Trophoblast cell (in vitro differentiated cells and primary cell): ENCODE measurements around the gene UTP15.
A peak's percentile ranks its signal among the peaks of the same experiment; 100 is the strongest.

Experiments used
- DNase-seq, 2 donors: peaks; one replicate each; pipeline ENCODE4 v3.0.0-alpha.2; 2016
- H2AFZ ChIP-seq: 2 replicates; pipeline ENCODE4 v1.6.1; 2013; ENCODE audit warnings: low read length, moderate library complexity, mild to moderate bottlenecking; ENCODE audit not compliant: insufficient read depth, poor library complexity
- H2AK5ac ChIP-seq: 2 replicates; pipeline ENCODE4 v1.6.1; 2013; ENCODE audit warnings: mild to moderate bottlenecking, low read length
- H2BK120ac ChIP-seq: 2 replicates; pipeline ENCODE4 v1.6.1; 2013; ENCODE audit warnings: low read length, mild to moderate bottlenecking, moderate library complexity; ENCODE audit not compliant: insufficient read depth, poor library complexity
- H2BK12ac ChIP-seq: 2 replicates; pipeline ENCODE4 v1.6.1; 2013; ENCODE audit warnings: mild to moderate bottlenecking, low read length, moderate library complexity
- H2BK5ac ChIP-seq: 2 replicates; pipeline ENCODE4 v1.6.1; 2013; ENCODE audit warnings: low read length, low read depth, moderate library complexity, mild to moderate bottlenecking; ENCODE audit not compliant: poor library complexity
- H3K14ac ChIP-seq: 2 replicates; pipeline ENCODE4 v1.6.1; 2013; ENCODE audit warnings: mild to moderate bottlenecking, low read length
- H3K18ac ChIP-seq: 2 replicates; pipeline ENCODE4 v1.6.1; 2013; ENCODE audit warnings: mild to moderate bottlenecking, low read length
- H3K23ac ChIP-seq: 2 replicates; pipeline ENCODE4 v1.6.1; 2013; ENCODE audit warnings: low read length
- H3K27ac ChIP-seq: 2 replicates; pipeline ENCODE4 v1.5.1; 2013; ENCODE audit warnings: low read depth, mild to moderate bottlenecking, inconsistent platforms, low read length, moderate library complexity
- H3K27me3 ChIP-seq: 2 replicates; pipeline ENCODE4 v1.6.1; 2013; ENCODE audit warnings: inconsistent platforms, mild to moderate bottlenecking, low read length, moderate library complexity; ENCODE audit not compliant: insufficient read depth
- H3K36me3 ChIP-seq, 2 experiments: 1 replicate in 1 of 2; 2 replicates in 1 of 2; pipeline ENCODE4 v1.6.1; 2013; ENCODE audit warnings: low read length in 2 of 2, mild to moderate bottlenecking in 2 of 2, moderate library complexity in 1 of 2; ENCODE audit not compliant: insufficient read depth in 2 of 2, control insufficient read depth in 1 of 2
- H3K4ac ChIP-seq: 2 replicates; pipeline ENCODE4 v1.6.1; 2013; ENCODE audit warnings: low read depth, mild to moderate bottlenecking, low read length, moderate library complexity
- H3K4me1 ChIP-seq, 2 experiments: 1 replicate in 1 of 2; 2 replicates in 1 of 2; pipeline ENCODE4 v1.6.1; 2013; ENCODE audit warnings: low read length in 2 of 2, mild to moderate bottlenecking in 2 of 2, moderate library complexity in 1 of 2; ENCODE audit not compliant: insufficient read depth in 2 of 2, control insufficient read depth in 1 of 2
- H3K4me2 ChIP-seq: 2 replicates; pipeline ENCODE4 v1.6.1; 2013; ENCODE audit warnings: inconsistent platforms, mild to moderate bottlenecking, low read length, moderate library complexity
- H3K4me3 ChIP-seq: 2 replicates; pipeline ENCODE4 v1.5.1; 2013; ENCODE audit warnings: mild to moderate bottlenecking, low read depth, low read length, inconsistent platforms
- H3K79me1 ChIP-seq: one replicate; pipeline ENCODE4 v1.6.1; 2013; ENCODE audit warnings: low read length
- H3K79me2 ChIP-seq: 2 replicates; pipeline ENCODE4 v1.6.1; 2013; ENCODE audit warnings: low read length, mild to moderate bottlenecking; ENCODE audit not compliant: control insufficient read depth, insufficient read depth, poor library complexity
- H3K9ac ChIP-seq: 2 replicates; pipeline ENCODE4 v1.6.1; 2013; ENCODE audit warnings: mild to moderate bottlenecking, low read length
- H3K9me3 ChIP-seq: 2 replicates; pipeline ENCODE4 v1.6.1; 2013; ENCODE audit warnings: low read depth, mild to moderate bottlenecking, control low read depth, inconsistent platforms, low read length; ENCODE audit not compliant: insufficient read depth
- H4K12ac ChIP-seq: 2 replicates; pipeline ENCODE4 v1.6.1; 2013; ENCODE audit warnings: low read depth, mild to moderate bottlenecking, low read length, moderate library complexity
- H4K8ac ChIP-seq: 2 replicates; pipeline ENCODE4 v1.6.1; 2013; ENCODE audit warnings: low read depth, mild to moderate bottlenecking, low read length, moderate library complexity
- H4K91ac ChIP-seq: one replicate; pipeline ENCODE4 v1.6.1; 2013; ENCODE audit warnings: low read depth, mild to moderate bottlenecking, low read length, moderate library complexity
- WGBS: extraction: QIAGEN DNeasy Blood & Tissue Kit; methylation state at CpG from one replicate; pipeline ENCODE4 v1.1.7; 2013; ENCODE audit warnings: missing lambda C conversion rate; ENCODE audit not compliant: insufficient read length, insufficient coverage; ENCODE audit errors: extremely low coverage; 5-methylcytosine and 5-hydroxymethylcytosine counted together

Gene UTP15

DNA sequence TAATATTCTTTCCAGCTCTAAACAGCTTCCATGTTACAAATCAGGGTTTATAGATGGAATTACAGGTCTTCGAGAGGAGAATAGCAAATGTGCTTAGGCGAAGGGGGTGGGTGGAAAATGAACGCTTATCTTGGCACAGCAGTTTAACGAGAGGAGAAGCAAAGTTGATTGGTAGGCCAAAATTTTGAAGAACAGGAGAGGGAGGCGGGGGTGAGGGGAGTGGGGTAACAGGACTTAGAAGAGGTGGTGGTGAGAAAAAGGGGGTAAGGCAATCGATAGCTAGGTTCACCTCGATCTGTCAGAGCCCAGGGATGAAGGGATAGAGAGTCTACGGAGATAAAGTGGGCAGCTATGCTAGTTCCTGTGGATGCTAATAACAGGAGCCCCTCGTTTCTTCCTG, 868 bp upstream of the UTP15 start:
- Histone ChIP-seq H3K36me3 (peaks cover 2% of the 10 kb centered on the region in 2 experiments), H3K23ac (no peak overlapping the region), H3K4ac (peak overlapping the region; percentile 89), H3K18ac (peak overlapping the region; percentile 18), H3K27ac (peak overlapping the region; percentile 72), H3K14ac (peak overlapping the region; percentile 94), H3K4me3 (peak overlapping the region; percentile 96), H2AK5ac (no peak overlapping the region), H3K4me1 (no peaks in the 10 kb centered on the region), H3K9ac (peak overlapping the region; percentile 91), H3K79me1 (peaks cover 5% of the 10 kb centered on the region), H2BK12ac (no peak overlapping the region), H2BK5ac (peak overlapping the region; percentile 89), H4K91ac (peak overlapping the region; percentile 90), H4K8ac (peak overlapping the region; percentile 99), H2AFZ (no peak overlapping the region), H2BK120ac (peak overlapping the region; percentile 80), H3K27me3 (no peaks in the 10 kb centered on the region), H3K9me3 (no peaks in the 10 kb centered on the region), H4K12ac (peak overlapping the region; percentile 99), H3K79me2 (peaks cover 7% of the 10 kb centered on the region), H3K4me2 (peak overlapping the region; percentile 76)
- no peak for DNase-seq
- WGBS: no CpG with 5 or more reads among the region's 9 CpGs

DNA sequence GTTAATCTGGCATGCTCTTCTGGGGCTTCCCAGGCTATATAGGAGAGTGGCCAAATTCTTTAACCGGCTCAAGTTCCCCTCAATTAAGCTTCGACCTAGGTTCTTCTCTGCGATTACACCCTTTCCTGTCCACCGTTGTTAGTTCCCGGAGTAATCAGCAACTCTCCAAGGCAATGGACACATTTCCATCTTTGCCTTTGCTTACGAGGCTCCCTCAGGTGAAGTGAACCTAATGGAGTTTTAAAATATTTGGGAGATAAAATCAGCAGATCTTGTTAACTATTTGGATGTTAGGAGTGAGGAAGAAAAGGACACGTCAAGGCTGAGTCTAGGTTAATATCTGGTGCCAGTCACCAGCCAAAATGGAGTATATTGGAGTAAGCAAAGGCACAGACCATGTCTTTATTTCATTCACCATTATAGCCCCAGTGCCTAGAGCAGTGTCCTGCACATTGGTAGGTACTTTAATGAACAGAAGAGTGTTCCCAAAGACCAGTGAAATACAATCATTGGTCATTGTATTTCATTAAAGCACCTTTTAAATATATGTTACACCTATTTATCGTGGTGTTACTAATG, 515 bp downstream of the UTP15 start:
- peak overlapping the region; percentile 96 for H4K8ac ChIP-seq
- no peak overlapping the region for H4K12ac ChIP-seq
- H3K18ac ChIP-seq: no peak overlapping the region
- no peak overlapping the region for H2BK5ac ChIP-seq
- no peak overlapping the region for H3K14ac ChIP-seq
- no peak overlapping the region for H2AK5ac ChIP-seq
- H3K9me3 ChIP-seq: no peaks in the 10 kb centered on the region
- H3K27ac ChIP-seq: no peak overlapping the region
- no peak overlapping the region for H3K23ac ChIP-seq
- H3K4me3 ChIP-seq: peak overlapping the region; percentile 96
- WGBS: no CpG with 5 or more reads among the region's 8 CpGs
- peak overlapping the region; percentile 42 for H4K91ac ChIP-seq
- H2BK120ac ChIP-seq: no peak overlapping the region
- H3K36me3 ChIP-seq: peaks cover 0 to 2% of the 10 kb centered on the region in 2 experiments
- DNase-seq: no peak
- H3K79me1 ChIP-seq: peaks cover 5% of the 10 kb centered on the region
- no peaks in the 10 kb centered on the region for H3K4me1 ChIP-seq
- H3K9ac ChIP-seq: peak overlapping the region; percentile 95
- peaks cover 7% of the 10 kb centered on the region for H3K79me2 ChIP-seq
- H2BK12ac ChIP-seq: no peak overlapping the region
- no peaks in the 10 kb centered on the region for H3K27me3 ChIP-seq
- peak overlapping the region; percentile 93 for H2AFZ ChIP-seq
- peak overlapping the region; percentile 57 for H3K4ac ChIP-seq
- H3K4me2 ChIP-seq: peak overlapping the region; percentile 76

DNA sequence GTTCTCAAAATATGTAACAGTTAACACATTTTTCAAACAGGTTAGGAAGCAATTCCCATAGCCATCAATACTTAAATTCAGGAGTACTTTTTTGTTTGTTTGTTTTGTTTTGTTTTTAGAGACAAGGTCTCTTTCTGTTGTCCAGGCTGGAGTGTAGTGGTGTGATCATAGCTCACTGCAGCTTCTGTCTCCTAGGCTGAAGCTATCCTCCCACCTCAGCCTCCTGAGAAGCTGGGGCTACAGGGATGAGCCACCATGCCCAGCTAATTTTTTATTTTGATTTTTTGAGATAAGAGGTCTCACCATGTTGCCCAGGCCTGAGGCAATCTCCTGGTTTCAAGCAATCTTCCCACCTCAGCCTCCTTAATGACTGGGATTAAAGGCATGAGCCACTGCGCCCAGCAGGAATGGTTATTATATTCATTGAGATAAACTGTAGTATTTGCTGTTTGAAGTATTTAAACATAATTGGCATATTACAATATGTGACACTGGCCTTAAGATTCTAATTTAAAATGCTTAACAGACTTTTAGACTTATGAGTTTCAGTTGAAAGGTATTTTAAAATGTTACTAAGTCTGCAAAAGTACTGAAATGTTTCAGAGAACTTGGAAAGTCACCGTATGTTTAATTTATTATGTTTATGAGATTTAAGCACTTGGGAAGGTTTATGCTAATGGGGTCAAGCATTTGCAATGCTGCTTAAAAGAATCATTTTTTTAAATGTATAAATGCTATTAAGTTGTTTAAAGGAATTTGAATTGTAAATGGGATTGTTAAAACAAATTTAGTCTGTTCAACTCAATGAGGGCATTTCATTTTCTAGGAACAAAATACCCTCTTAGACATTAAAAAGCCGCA, 17.0 kb downstream of the UTP15 start:
- Histone ChIP-seq H2BK5ac (no peak overlapping the region), H4K8ac (no peak overlapping the region), H3K27ac (no peak overlapping the region), H2BK12ac (no peak overlapping the region), H3K9ac (no peak overlapping the region), H3K9me3 (no peaks in the 10 kb centered on the region), H3K79me1 (no peaks in the 10 kb centered on the region), H3K18ac (no peak overlapping the region), H3K4me1 (no peaks in the 10 kb centered on the region), H3K4me3 (no peak overlapping the region), H2AK5ac (no peak overlapping the region), H2BK120ac (no peak overlapping the region), H3K4ac (no peak overlapping the region), H4K91ac (no peak overlapping the region), H3K36me3 (peaks cover 2 to 7% of the 10 kb centered on the region in 2 experiments), H3K23ac (no peak overlapping the region), H3K14ac (no peak overlapping the region), H3K27me3 (no peaks in the 10 kb centered on the region), H2AFZ (no peak overlapping the region), H3K4me2 (no peak overlapping the region), H3K79me2 (no peaks in the 10 kb centered on the region), H4K12ac (no peak overlapping the region)
- no peak for DNase-seq
- no CpG with 5 or more reads among the region's 3 CpGs for WGBS

DNA sequence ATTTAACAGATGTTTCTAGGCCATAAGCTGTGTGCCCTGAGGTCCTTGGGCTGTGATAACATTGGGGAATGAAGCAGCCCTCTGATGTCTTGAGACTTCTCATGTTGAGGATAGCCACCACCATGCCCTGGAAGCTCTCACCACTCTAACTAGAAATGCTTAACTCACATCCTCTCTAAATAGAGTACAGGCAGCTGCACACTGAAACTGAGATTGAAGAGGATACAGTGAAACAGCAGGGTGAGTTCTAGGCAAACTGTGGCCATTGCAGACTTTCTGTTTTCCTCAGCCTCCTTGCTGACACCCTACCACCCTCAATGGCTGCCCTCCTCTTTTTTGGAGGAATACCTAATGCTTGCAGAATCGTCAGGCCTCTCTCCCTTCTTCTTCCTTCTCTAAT, 22.4 kb downstream of the UTP15 start:
- no peak overlapping the region for H2AK5ac ChIP-seq
- no CpG with 5 or more reads among the region's 1 CpG for WGBS

More for the DNA sequence above, 22.4 kb downstream of the UTP15 start:
- H3K4ac ChIP-seq: no peak overlapping the region
- no peaks in the 10 kb centered on the region for H3K79me2 ChIP-seq
- no peak overlapping the region for H3K14ac ChIP-seq
- no peaks in the 10 kb centered on the region for H3K4me1 ChIP-seq
- no peak overlapping the region for H3K9ac ChIP-seq
- DNase-seq: no peak
- no peaks in the 10 kb centered on the region for H3K9me3 ChIP-seq
- H3K36me3 ChIP-seq: no peaks in the 10 kb centered on the region
- H3K27me3 ChIP-seq: no peaks in the 10 kb centered on the region
- H4K12ac ChIP-seq: no peak overlapping the region
- H3K4me2 ChIP-seq: no peak overlapping the region
- H4K8ac ChIP-seq: no peak overlapping the region
- no peak overlapping the region for H2BK120ac ChIP-seq
- no peak overlapping the region for H3K18ac ChIP-seq
- no peak overlapping the region for H3K23ac ChIP-seq
- no peak overlapping the region for H2BK5ac ChIP-seq
- no peaks in the 10 kb centered on the region for H3K79me1 ChIP-seq
- H3K4me3 ChIP-seq: no peak overlapping the region
- no peak overlapping the region for H3K27ac ChIP-seq
- H4K91ac ChIP-seq: no peak overlapping the region
- H2BK12ac ChIP-seq: no peak overlapping the region
- no peak overlapping the region for H2AFZ ChIP-seq
